ENCODE results near the gene B3GNT2.

GRCh38 chr2:62215306-62216064 lies 19.6 kb downstream of the B3GNT2 start:
- TF ChIP-seq, protein P1, sequence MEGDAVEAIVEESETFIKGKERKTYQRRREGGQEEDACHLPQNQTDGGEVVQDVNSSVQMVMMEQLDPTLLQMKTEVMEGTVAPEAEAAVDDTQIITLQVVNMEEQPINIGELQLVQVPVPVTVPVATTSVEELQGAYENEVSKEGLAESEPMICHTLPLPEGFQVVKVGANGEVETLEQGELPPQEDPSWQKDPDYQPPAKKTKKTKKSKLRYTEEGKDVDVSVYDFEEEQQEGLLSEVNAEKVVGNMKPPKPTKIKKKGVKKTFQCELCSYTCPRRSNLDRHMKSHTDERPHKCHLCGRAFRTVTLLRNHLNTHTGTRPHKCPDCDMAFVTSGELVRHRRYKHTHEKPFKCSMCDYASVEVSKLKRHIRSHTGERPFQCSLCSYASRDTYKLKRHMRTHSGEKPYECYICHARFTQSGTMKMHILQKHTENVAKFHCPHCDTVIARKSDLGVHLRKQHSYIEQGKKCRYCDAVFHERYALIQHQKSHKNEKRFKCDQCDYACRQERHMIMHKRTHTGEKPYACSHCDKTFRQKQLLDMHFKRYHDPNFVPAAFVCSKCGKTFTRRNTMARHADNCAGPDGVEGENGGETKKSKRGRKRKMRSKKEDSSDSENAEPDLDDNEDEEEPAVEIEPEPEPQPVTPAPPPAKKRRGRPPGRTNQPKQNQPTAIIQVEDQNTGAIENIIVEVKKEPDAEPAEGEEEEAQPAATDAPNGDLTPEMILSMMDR (IDR thresholded peaks at IDR 0.05): no peak
- TF ChIP-seq POLR2A (IDR thresholded peaks at IDR 0.05) (no peak), POLR2AphosphoS5 (IDR thresholded peaks at IDR 0.05) (no peak), EP300 (IDR thresholded peaks at IDR 0.05) (no peak)
